Measurements from ENCODE around the gene MYO1D. TPM values are rescaled to one million over a fixed set of nuclear protein-coding genes. Genes with fewer than 3 reads are reported as not detected.
"Not testable (repeated sequence)": the region's sequence is repeated elsewhere in the genome, so short reads cannot be mapped to it uniquely, and the experiment has no call there.

MYO1D gene
- total RNA-seq (8.2 TPM), polyA plus RNA-seq (1 to 10 TPM; 1.5 to 3.6 (median 2.3) TPM)

DNA sequence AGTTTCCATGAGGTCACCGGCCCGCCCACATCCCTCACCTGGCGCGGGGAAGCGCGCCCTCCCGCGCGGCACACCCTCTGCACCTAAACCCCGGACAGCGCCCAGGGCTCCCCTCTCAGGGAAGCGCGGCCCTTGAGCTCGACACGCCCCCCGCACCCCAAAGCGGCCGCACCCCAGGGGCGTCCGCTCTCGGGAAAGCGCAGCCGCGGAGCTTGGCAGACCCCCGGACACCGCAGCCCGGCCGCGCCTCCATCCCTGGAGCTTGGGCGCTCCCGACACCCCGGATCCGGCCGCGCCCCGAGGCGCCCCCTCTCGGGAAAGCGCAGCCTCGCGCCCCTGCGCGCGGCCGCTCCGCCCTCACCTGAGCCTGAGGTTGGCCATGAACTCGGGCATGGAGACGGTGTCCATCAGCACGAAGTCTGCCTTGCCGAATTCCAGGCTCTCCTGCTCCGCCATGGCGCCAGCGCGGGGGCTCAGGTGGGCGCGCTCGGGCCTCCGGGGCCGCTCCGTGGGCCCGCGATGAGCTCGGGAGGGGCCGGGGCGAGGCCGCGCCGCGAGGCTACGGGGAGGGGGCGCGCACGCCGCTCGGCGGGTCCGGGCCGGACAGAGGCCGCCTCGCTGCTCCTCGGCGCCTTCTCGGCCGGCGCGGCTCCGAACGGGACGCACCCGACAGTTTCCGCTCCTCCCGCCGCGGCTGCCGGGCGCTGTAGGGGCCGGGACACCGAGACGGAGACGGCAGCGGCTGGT, at the start of gene MYO1D:
TSS of gene MYO1D (minus strand) at position 708 of the 747 bp plus-strand sequence. CDS start at position 456, 252 bp downstream.
- H3K27ac ChIP-seq (ENCODE audit: insufficient read depth, low read length, poor library complexity, severe bottlenecking): peak within 1 kb of the TSS; percentile 65
- peaks cover 6% of the 10 kb centered on the region for H3K27me3 ChIP-seq (ENCODE audit: control insufficient read depth, insufficient read depth, low read length)
- peak within 1 kb of the TSS; percentile 93 to 98 (median 95) for H3K4me3 Mint-ChIP-seq
- ATAC-seq (ENCODE audit: low read depth in 2 of 2) (peak; percentile 29 to 33), DNase-seq (peak; percentile 48 to 68 (median 50))
- H3K4me3 ChIP-seq (ENCODE audit: low read depth, low read length): peak within 1 kb of the TSS; percentile 79
- peaks cover 11% of the 10 kb centered on the region for H3K4me1 ChIP-seq (ENCODE audit: control insufficient read depth, insufficient read depth, low read length, poor library complexity, severe bottlenecking)
- H3K9me3 Mint-ChIP-seq: peaks cover 0 to 1% (median 0%) of the 10 kb centered on the region in 7 donors
- no peaks in the 10 kb centered on the region for H3K36me3 Mint-ChIP-seq
- peaks cover 0 to 14% (median 7%) of the 10 kb centered on the region in 4 donors for H3K4me1 Mint-ChIP-seq
- H3K27ac Mint-ChIP-seq: peak within 1 kb of the TSS; percentile 89 to 97 (median 92)
- no peaks in the 10 kb centered on the region for H3K36me3 ChIP-seq (ENCODE audit: control insufficient read depth, insufficient read depth, low read length)
- H3K9me3 ChIP-seq (ENCODE audit: control insufficient read depth in 2 of 2, low read length in 2 of 2): no peaks in the 10 kb centered on the region
- H3K27me3 Mint-ChIP-seq: peaks cover 11% of the 10 kb centered on the region

- ATAC-seq (ENCODE audit: low read depth in 2 of 2) (no peak), DNase-seq (no peak)
- H3K4me3 ChIP-seq (ENCODE audit: low read depth, low read length): no peak overlapping the region
- H3K27ac ChIP-seq (ENCODE audit: insufficient read depth, low read length, poor library complexity, severe bottlenecking): no peak overlapping the region
- H3K36me3 ChIP-seq (ENCODE audit: control insufficient read depth, insufficient read depth, low read length): no peaks in the 10 kb centered on the region
- no peaks in the 10 kb centered on the region for H3K36me3 Mint-ChIP-seq
- peaks cover 26% of the 10 kb centered on the region for H3K27me3 Mint-ChIP-seq
- H3K4me1 ChIP-seq (ENCODE audit: control insufficient read depth, insufficient read depth, low read length, poor library complexity, severe bottlenecking): peaks cover 9% of the 10 kb centered on the region
- no peaks in the 10 kb centered on the region for H3K9me3 Mint-ChIP-seq
- H3K4me1 Mint-ChIP-seq: peaks cover 0 to 4% (median under 1%) of the 10 kb centered on the region in 4 donors
- H3K27ac Mint-ChIP-seq: no peak overlapping the region
- peaks cover 20% of the 10 kb centered on the region for H3K27me3 ChIP-seq (ENCODE audit: control insufficient read depth, insufficient read depth, low read length)
- no peaks in the 10 kb centered on the region for H3K9me3 ChIP-seq (ENCODE audit: control insufficient read depth in 2 of 2, low read length in 2 of 2)
- no peak overlapping the region for H3K4me3 Mint-ChIP-seq
These were observed 49.3 kb upstream of the MYO1D start for GRCh38 chr17:32926183-32926582.

DNA sequence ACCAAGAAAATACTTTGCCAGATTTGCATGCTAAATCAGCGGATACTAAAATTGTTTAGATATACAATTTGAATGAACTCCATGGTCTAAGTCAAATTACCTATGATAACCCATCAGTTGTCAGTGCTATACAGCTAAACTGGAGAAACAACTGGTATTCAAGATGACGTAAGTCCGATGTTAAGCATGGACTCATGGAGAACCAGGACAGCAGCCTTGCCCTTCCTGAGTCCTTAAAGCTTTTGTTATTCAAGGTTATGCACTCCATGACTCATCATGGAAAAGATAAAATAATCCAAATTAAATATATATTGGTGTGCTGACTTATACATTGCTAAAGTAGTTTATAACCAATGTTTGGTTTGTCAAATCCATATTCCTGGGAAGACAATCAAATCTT, 47.0 kb upstream of the MYO1D start:
- not testable (repeated sequence) for H3K4me3 ChIP-seq (ENCODE audit: low read depth, low read length); H3K36me3 ChIP-seq (ENCODE audit: control insufficient read depth, insufficient read depth, low read length); DNase-seq; H3K27me3 ChIP-seq (ENCODE audit: control insufficient read depth, insufficient read depth, low read length); H3K4me1 Mint-ChIP-seq; H3K4me1 ChIP-seq (ENCODE audit: control insufficient read depth, insufficient read depth, low read length, poor library complexity, severe bottlenecking); H3K9me3 ChIP-seq (ENCODE audit: control insufficient read depth in 2 of 2, low read length in 2 of 2); H3K36me3 Mint-ChIP-seq; H3K27ac ChIP-seq (ENCODE audit: insufficient read depth, low read length, poor library complexity, severe bottlenecking); H3K27ac Mint-ChIP-seq; H3K9me3 Mint-ChIP-seq; ATAC-seq (ENCODE audit: low read depth in 2 of 2); H3K4me3 Mint-ChIP-seq
- peaks cover 26% of the 10 kb centered on the region for H3K27me3 Mint-ChIP-seq

DNA sequence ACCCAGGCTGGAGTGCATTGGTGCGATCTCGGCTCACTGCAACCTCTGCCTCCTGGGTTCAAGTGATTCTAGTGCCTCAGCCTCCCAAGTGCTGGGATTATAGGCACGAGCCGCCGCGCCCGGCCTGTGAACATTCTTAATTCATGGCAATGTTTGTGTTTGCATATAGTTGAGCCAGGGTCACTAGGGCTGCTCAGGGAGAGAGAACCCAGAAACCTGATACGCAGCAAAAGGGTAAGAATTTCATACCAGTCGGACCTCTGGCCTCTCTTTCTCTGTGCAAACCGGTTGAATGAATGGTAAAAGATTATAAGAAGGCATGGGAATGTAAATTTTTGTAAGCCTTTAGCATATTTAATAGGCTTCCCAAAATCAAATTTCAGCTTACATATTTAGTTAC, 44.1 kb upstream of the MYO1D start:
- DNase-seq: no peak
- Histone ChIP-seq H3K36me3 (ENCODE audit: control insufficient read depth, insufficient read depth, low read length) (no peaks in the 10 kb centered on the region), H3K27me3 (ENCODE audit: control insufficient read depth, insufficient read depth, low read length) (peaks cover 3% of the 10 kb centered on the region), H3K9me3 (ENCODE audit: control insufficient read depth in 2 of 2, low read length in 2 of 2) (no peaks in the 10 kb centered on the region), H3K4me3 (ENCODE audit: low read depth, low read length) (no peak overlapping the region), H3K4me1 (ENCODE audit: control insufficient read depth, insufficient read depth, low read length, poor library complexity, severe bottlenecking) (no peaks in the 10 kb centered on the region), H3K27ac (ENCODE audit: insufficient read depth, low read length, poor library complexity, severe bottlenecking) (no peak overlapping the region)
- H3K4me3 Mint-ChIP-seq: no peak overlapping the region
- no peaks in the 10 kb centered on the region for H3K36me3 Mint-ChIP-seq
- H3K4me1 Mint-ChIP-seq: peaks cover 0 to 5% (median under 1%) of the 10 kb centered on the region in 4 donors
- H3K27ac Mint-ChIP-seq: no peak overlapping the region
- peaks cover 22% of the 10 kb centered on the region for H3K27me3 Mint-ChIP-seq
- no peaks in the 10 kb centered on the region for H3K9me3 Mint-ChIP-seq
- no peak for ATAC-seq (ENCODE audit: low read depth in 2 of 2)

GRCh38 chr17:32920293-32920692, 43.4 kb upstream of the MYO1D start:
- no peak for ATAC-seq (ENCODE audit: low read depth in 2 of 2)
- no peak overlapping the region for H3K4me3 Mint-ChIP-seq

DNA sequence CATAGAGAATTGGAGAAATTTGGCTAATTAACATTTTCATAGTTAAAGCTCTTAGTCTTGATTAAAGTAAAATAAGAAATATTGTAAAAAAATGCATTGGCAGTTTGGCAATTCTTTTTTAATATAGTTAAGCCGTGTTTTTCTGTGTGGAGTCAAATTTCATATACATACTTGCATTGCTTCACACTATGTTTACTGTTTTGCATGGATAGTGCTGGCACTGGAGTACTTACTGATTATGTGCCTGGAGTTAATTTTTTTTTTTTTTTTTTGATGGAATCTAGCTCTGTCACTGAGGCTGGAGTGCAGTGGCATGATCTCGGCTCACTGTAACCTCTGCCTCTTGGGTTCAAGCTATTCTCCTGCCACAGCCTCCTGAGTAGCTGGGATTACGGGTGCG, 43.0 kb upstream of the MYO1D start:
- H3K4me1 Mint-ChIP-seq; H3K9me3 ChIP-seq (ENCODE audit: control insufficient read depth in 2 of 2, low read length in 2 of 2); H3K27ac ChIP-seq (ENCODE audit: insufficient read depth, low read length, poor library complexity, severe bottlenecking); H3K4me3 ChIP-seq (ENCODE audit: low read depth, low read length); H3K27me3 ChIP-seq (ENCODE audit: control insufficient read depth, insufficient read depth, low read length); H3K4me1 ChIP-seq (ENCODE audit: control insufficient read depth, insufficient read depth, low read length, poor library complexity, severe bottlenecking); H3K9me3 Mint-ChIP-seq; H3K36me3 ChIP-seq (ENCODE audit: control insufficient read depth, insufficient read depth, low read length); H3K4me3 Mint-ChIP-seq; ATAC-seq (ENCODE audit: low read depth in 2 of 2); DNase-seq; H3K36me3 Mint-ChIP-seq; H3K27ac Mint-ChIP-seq: not testable (repeated sequence)
- H3K27me3 Mint-ChIP-seq: peaks cover 12% of the 10 kb centered on the region

More at GRCh38 chr17:32920293-32920692, 43.4 kb upstream of the MYO1D start:
- H3K9me3 Mint-ChIP-seq: no peaks in the 10 kb centered on the region
- H3K27me3 Mint-ChIP-seq: peaks cover 15% of the 10 kb centered on the region
- Histone ChIP-seq H3K4me1 (ENCODE audit: control insufficient read depth, insufficient read depth, low read length, poor library complexity, severe bottlenecking) (no peaks in the 10 kb centered on the region), H3K36me3 (ENCODE audit: control insufficient read depth, insufficient read depth, low read length) (no peaks in the 10 kb centered on the region), H3K27ac (ENCODE audit: insufficient read depth, low read length, poor library complexity, severe bottlenecking) (no peak overlapping the region), H3K9me3 (ENCODE audit: control insufficient read depth in 2 of 2, low read length in 2 of 2) (no peaks in the 10 kb centered on the region), H3K27me3 (ENCODE audit: control insufficient read depth, insufficient read depth, low read length) (no peaks in the 10 kb centered on the region), H3K4me3 (ENCODE audit: low read depth, low read length) (no peak overlapping the region)
- no peak for DNase-seq
- H3K27ac Mint-ChIP-seq: no peak overlapping the region
- peaks cover 0 to 5% (median under 1%) of the 10 kb centered on the region in 4 donors for H3K4me1 Mint-ChIP-seq
- H3K36me3 Mint-ChIP-seq: no peaks in the 10 kb centered on the region

- H3K4me3 Mint-ChIP-seq: no peak overlapping the region
- no peaks in the 10 kb centered on the region for H3K36me3 Mint-ChIP-seq
- no peak for DNase-seq
- no peaks in the 10 kb centered on the region for H3K9me3 Mint-ChIP-seq
- H3K4me1 Mint-ChIP-seq: peaks cover 0 to 5% (median under 1%) of the 10 kb centered on the region in 4 donors
- H3K27ac Mint-ChIP-seq: peak overlapping the region in 1 of 3 donors; percentile 10
- peaks cover 6% of the 10 kb centered on the region for H3K27me3 Mint-ChIP-seq
- Histone ChIP-seq H3K4me3 (ENCODE audit: low read depth, low read length) (no peak overlapping the region), H3K27me3 (ENCODE audit: control insufficient read depth, insufficient read depth, low read length) (no peaks in the 10 kb centered on the region), H3K4me1 (ENCODE audit: control insufficient read depth, insufficient read depth, low read length, poor library complexity, severe bottlenecking) (no peaks in the 10 kb centered on the region), H3K9me3 (ENCODE audit: control insufficient read depth in 2 of 2, low read length in 2 of 2) (no peaks in the 10 kb centered on the region), H3K27ac (ENCODE audit: insufficient read depth, low read length, poor library complexity, severe bottlenecking) (no peak overlapping the region), H3K36me3 (ENCODE audit: control insufficient read depth, insufficient read depth, low read length) (no peaks in the 10 kb centered on the region)
- ATAC-seq (ENCODE audit: low read depth in 2 of 2): no peak
These were observed 40.9 kb upstream of the MYO1D start for GRCh38 chr17:32917842-32918241.

DNA sequence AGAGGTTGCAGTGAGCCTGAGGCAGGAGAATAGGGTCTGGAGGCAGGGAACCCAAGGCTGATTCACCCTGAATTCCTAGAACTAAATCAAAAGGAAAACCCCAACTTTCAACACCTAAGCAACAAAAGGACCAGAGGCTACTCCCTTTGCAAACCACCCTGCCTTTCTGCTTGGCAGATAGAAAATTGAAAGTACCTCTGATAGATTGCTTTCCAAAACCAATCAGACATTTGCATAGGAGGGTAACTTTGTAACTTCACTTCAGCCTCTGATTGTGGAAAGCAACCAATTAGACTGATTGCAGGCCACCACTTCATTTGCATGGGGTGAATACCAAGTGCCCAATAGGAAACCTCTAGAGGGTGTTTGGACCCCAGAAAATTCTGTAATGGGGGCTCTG, 40.2 kb upstream of the MYO1D start:
- Histone ChIP-seq H3K36me3 (ENCODE audit: control insufficient read depth, insufficient read depth, low read length) (no peaks in the 10 kb centered on the region), H3K27ac (ENCODE audit: insufficient read depth, low read length, poor library complexity, severe bottlenecking) (no peak overlapping the region), H3K27me3 (ENCODE audit: control insufficient read depth, insufficient read depth, low read length) (no peaks in the 10 kb centered on the region), H3K4me3 (ENCODE audit: low read depth, low read length) (no peak overlapping the region), H3K9me3 (ENCODE audit: control insufficient read depth in 2 of 2, low read length in 2 of 2) (no peaks in the 10 kb centered on the region), H3K4me1 (ENCODE audit: control insufficient read depth, insufficient read depth, low read length, poor library complexity, severe bottlenecking) (no peaks in the 10 kb centered on the region)
- Mint-ChIP-seq H3K36me3 (no peaks in the 10 kb centered on the region), H3K9me3 (no peaks in the 10 kb centered on the region), H3K27me3 (peaks cover 6% of the 10 kb centered on the region), H3K4me1 (peaks cover 0 to 5% (median under 1%) of the 10 kb centered on the region in 4 donors), H3K27ac (no peak overlapping the region), H3K4me3 (no peak overlapping the region)
- no peak for DNase-seq
- ATAC-seq (ENCODE audit: low read depth in 2 of 2): no peak
